SK-N-SH treated with all-trans-retinoic acid at 6 μM for 48 hours (cell line): Measurements from ENCODE around the gene SPOUT1.
"Not testable (repeated sequence)": the region's sequence is repeated elsewhere in the genome, so short reads cannot be mapped to it uniquely, and the experiment has no call there.

Experiments
- ATAC-seq: fragments of 200-7000 bp; cut with Tn5 transposase; 3 replicates; pipeline ENCODE4 v1.9.1; 2020; ENCODE audit warnings: mild to moderate bottlenecking, moderate library complexity
- ARNTL ChIP-seq: fragments of 450-650 bp; formaldehyde crosslinking; IDR thresholded peaks from 2 replicates; pipeline ENCODE4 v1.5.0; 2020; ENCODE audit warnings: low read depth, mild to moderate bottlenecking, moderate library complexity, borderline replicate concordance
- BACH2 ChIP-seq: fragments of 250-450 bp; sonication (Bioruptor Pico); IDR thresholded peaks from 2 replicates; pipeline ENCODE4 v1.9.0; 2021; ENCODE audit warnings: mild to moderate bottlenecking, borderline replicate concordance
- CSDC2 ChIP-seq: fragments of 250-450 bp; sonication (Bioruptor Pico); IDR thresholded peaks from 2 replicates; pipeline ENCODE4 v1.5.0; 2020; ENCODE audit warnings: mild to moderate bottlenecking, moderate library complexity
- ESRRG ChIP-seq: fragments of 250-450 bp; sonication (Bioruptor Pico); IDR thresholded peaks from 2 replicates; pipeline ENCODE4 v1.6.1; 2021; ENCODE audit warnings: mild to moderate bottlenecking
- GLIS3 ChIP-seq: fragments of 250-450 bp; sonication (Bioruptor Pico); IDR thresholded peaks from 2 replicates; pipeline ENCODE4 v1.5.0; 2020; ENCODE audit warnings: mild to moderate bottlenecking, moderate library complexity
- ISL1 ChIP-seq: fragments of 250-450 bp; sonication (Bioruptor Pico); IDR thresholded peaks from 2 replicates; pipeline ENCODE4 v2.1.2; 2022; ENCODE audit warnings: mild to moderate bottlenecking, moderate library complexity
- OSR1 ChIP-seq: fragments of 250-450 bp; sonication (Bioruptor Pico); IDR thresholded peaks from 2 replicates; pipeline ENCODE4 v1.8.0; 2022; ENCODE audit warnings: moderate library complexity, mild to moderate bottlenecking, inconsistent platforms
- POU6F1 ChIP-seq: fragments of 250-450 bp; sonication (Bioruptor Pico); IDR thresholded peaks from 2 replicates; pipeline ENCODE4 v1.8.0; 2021; ENCODE audit warnings: low read depth, mild to moderate bottlenecking, moderate library complexity, borderline replicate concordance
- PPARA ChIP-seq: fragments of 250-450 bp; sonication (Bioruptor Pico); IDR thresholded peaks from 2 replicates; pipeline ENCODE4 v1.5.0; 2020; ENCODE audit warnings: mild to moderate bottlenecking, borderline replicate concordance
- RARB ChIP-seq: fragments of 250-450 bp; sonication (Bioruptor Pico); IDR thresholded peaks from 2 replicates; pipeline ENCODE4 v1.8.0; 2021; ENCODE audit warnings: mild to moderate bottlenecking, moderate library complexity
- SNAI2 ChIP-seq: fragments of 250-450 bp; sonication (Bioruptor Pico); IDR thresholded peaks from 2 replicates; pipeline ENCODE4 v1.5.0; 2020; ENCODE audit warnings: mild to moderate bottlenecking, moderate library complexity
- TCF4 ChIP-seq: fragments of 250-450 bp; sonication (Bioruptor Pico); IDR thresholded peaks from 2 replicates; pipeline ENCODE4 v1.8.0; 2021; ENCODE audit warnings: mild to moderate bottlenecking, moderate library complexity, borderline replicate concordance
- TSHZ2 ChIP-seq: fragments of 250-450 bp; sonication (Bioruptor Pico); IDR thresholded peaks from 2 replicates; pipeline ENCODE4 v1.5.0; 2020; ENCODE audit warnings: mild to moderate bottlenecking, moderate library complexity
- ZC3H10 ChIP-seq: fragments of 250-450 bp; sonication (Bioruptor Pico); IDR thresholded peaks from 2 replicates; pipeline ENCODE4 v1.5.1; 2021; ENCODE audit warnings: mild to moderate bottlenecking, moderate library complexity
- ZFP3 ChIP-seq: fragments of 250-450 bp; sonication (Bioruptor Pico); IDR thresholded peaks from 2 replicates; pipeline ENCODE4 v1.5.0; 2020; ENCODE audit warnings: mild to moderate bottlenecking, moderate library complexity
- ZFP30 ChIP-seq: fragments of 450-650 bp; formaldehyde crosslinking; IDR thresholded peaks from 2 replicates; pipeline ENCODE4 v1.5.0; 2022; ENCODE audit warnings: mild to moderate bottlenecking, moderate library complexity
- ZNF565 ChIP-seq: fragments of 450-650 bp; formaldehyde crosslinking; conservative IDR thresholded peaks from 2 replicates; pipeline ENCODE4 v1.5.0; 2020; ENCODE audit warnings: low read depth, mild to moderate bottlenecking, moderate library complexity
- ZNF70 ChIP-seq: fragments of 450-650 bp; formaldehyde crosslinking; IDR thresholded peaks from 2 replicates; pipeline ENCODE4 v1.5.0; 2020; ENCODE audit warnings: mild to moderate bottlenecking, moderate library complexity
- ZNF8 ChIP-seq: fragments of 450-650 bp; formaldehyde crosslinking; IDR thresholded peaks from 2 replicates; pipeline ENCODE4 v1.5.0; 2020; ENCODE audit warnings: mild to moderate bottlenecking, moderate library complexity

Gene SPOUT1

GRCh38 chr9:128851779-128852600, 22.4 kb upstream of the SPOUT1 start:
- ATAC-seq = peak; percentile 55; the same call in 2 of the 3 replicates

GRCh38 chr9:128851024-128851423, 21.4 kb upstream of the SPOUT1 start:
- not testable (repeated sequence) for ATAC-seq

DNA sequence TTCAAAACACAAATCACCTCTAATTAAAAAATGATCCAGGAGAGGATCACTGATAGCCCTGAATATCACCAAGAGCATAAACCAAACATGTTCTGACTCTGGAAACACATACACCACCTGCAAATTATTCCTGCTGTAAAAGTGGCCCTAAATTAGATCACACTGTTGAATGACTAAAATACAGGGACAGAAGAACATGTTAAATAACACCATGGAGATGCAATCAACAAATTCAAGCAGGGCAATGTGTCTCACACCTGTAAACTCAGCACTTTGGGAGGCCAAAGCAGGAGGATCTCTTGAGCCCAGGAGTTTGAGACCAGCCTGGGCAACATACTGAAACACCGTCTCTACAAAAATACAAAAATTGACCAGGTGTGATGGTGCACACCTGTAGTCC, 18.2 kb upstream of the SPOUT1 start:
- no peak for ATAC-seq
- no peak for TF ChIP-seq ARNTL
- no peak for TF ChIP-seq ZNF565 (CRISPR knock-in tag)
- no peak for TF ChIP-seq ISL1 (CRISPR knock-in tag)
- TF ChIP-seq BACH2 (CRISPR knock-in tag) = no peak
- TF ChIP-seq GLIS3 = no peak
- TF ChIP-seq TSHZ2 (CRISPR knock-in tag) = no peak
- TF ChIP-seq ZNF70 = no peak
- TF ChIP-seq, all 23 proteins: peak for 0

- no peak for ATAC-seq
- no peak for TF ChIP-seq CSDC2
- TF ChIP-seq TCF4 (CRISPR knock-in tag) = no peak
- no peak for TF ChIP-seq ZFP3
- TF ChIP-seq RARB (CRISPR knock-in tag) = no peak
- no peak for TF ChIP-seq SNAI2
- no peak for TF ChIP-seq PPARA (CRISPR knock-in tag)
- no peak for TF ChIP-seq ISL1 (CRISPR knock-in tag)
- TF ChIP-seq ESRRG = no peak
- no peak for TF ChIP-seq GLIS3
- TF ChIP-seq ZC3H10 (CRISPR knock-in tag) = no peak
- TF ChIP-seq OSR1 (CRISPR knock-in tag) = no peak
These were observed 17.1 kb upstream of the SPOUT1 start for GRCh38 chr9:128846680-128847030.

- TF ChIP-seq ZFP30 (CRISPR knock-in tag) (no peak), ZNF8 (CRISPR knock-in tag) (no peak), PPARA (CRISPR knock-in tag) (no peak), OSR1 (CRISPR knock-in tag) (no peak), ZNF70 (no peak), SNAI2 (no peak), RARB (CRISPR knock-in tag) (no peak), ZFP3 (no peak), POU6F1 (CRISPR knock-in tag) (no peak), GLIS3 (no peak)
- TF ChIP-seq, all 23 proteins: peak for 0
- ATAC-seq = peak; percentile 74
These were observed 15.8 kb upstream of the SPOUT1 start for GRCh38 chr9:128845186-128845931.

DNA sequence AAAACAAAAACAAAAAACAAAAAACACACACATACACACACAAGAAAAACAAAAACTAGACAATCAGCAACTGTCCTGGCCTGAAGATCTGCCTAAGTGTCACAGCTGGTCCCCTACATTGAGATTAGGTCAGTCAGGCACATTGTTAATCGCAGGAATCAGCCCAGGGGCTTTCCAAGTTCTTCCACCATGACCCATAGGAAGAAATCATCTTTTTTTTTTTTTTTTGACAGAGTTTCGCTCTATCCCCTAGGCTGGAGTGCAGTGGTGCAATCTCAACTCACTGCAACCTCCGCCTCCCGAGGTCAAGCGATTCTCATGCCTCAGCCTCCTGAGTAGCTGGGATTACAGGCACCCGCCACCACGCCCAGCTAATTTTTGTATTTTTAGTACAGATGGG, 13.6 kb upstream of the SPOUT1 start:
- ATAC-seq = not testable (repeated sequence)
